MCF 10A (cell line): ENCODE results near the gene SLC22A23. TPM values are rescaled to one million over a fixed set of nuclear protein-coding genes. Genes with fewer than 3 reads are reported as not detected.

Experiments used
- BruUV-seq: library from RNA; stranded (reverse); fragments of 400-500 nt; replicated peaks from 2 replicates; lab custom pipeline; 2021; lab: Mats Ljungman, UMichigan
- CTCF ChIA-PET: fragments of 300-600 bp; sonication (Branson Sonifier 250); formaldehyde crosslinking; extraction: SDS; loops from one replicate; lab custom pipeline; 2021; ENCODE audit warnings: antibody characterized with exemption, inconsistent platforms; lab: Yijun Ruan, JAX
- POLR2A ChIA-PET: fragments of 300-600, 350-650 bp; sonication (Branson Sonifier 250); formaldehyde crosslinking; extraction: SDS; loops from one replicate; lab custom pipeline; 2020; ENCODE audit warnings: antibody characterized with exemption, inconsistent platforms; lab: Yijun Ruan, JAX
- DNase-seq: peaks from one replicate; pipeline ENCODE4 v3.0.0-alpha.2; 2018; ENCODE audit not compliant: unreplicated experiment
- H3K27ac Mint-ChIP-seq: one replicate; pipeline ENCODE4 v1.8.0; 2022; ENCODE audit warnings: mild to moderate bottlenecking, low read depth, mixed read lengths; ENCODE audit not compliant: unreplicated experiment
- H3K27me3 Mint-ChIP-seq: one replicate; pipeline ENCODE4 v1.8.0; 2022; ENCODE audit warnings: mixed read lengths; ENCODE audit not compliant: insufficient read depth, unreplicated experiment
- H3K36me3 Mint-ChIP-seq: one replicate; pipeline ENCODE4 v1.8.0; 2022; ENCODE audit warnings: mild to moderate bottlenecking, moderate library complexity, mixed read lengths; ENCODE audit not compliant: insufficient read depth, unreplicated experiment
- H3K4me1 Mint-ChIP-seq: one replicate; pipeline ENCODE4 v1.8.0; 2022; ENCODE audit warnings: mixed read lengths; ENCODE audit not compliant: insufficient read depth, unreplicated experiment
- H3K4me3 Mint-ChIP-seq: one replicate; pipeline ENCODE4 v1.8.0; 2022; ENCODE audit warnings: mild to moderate bottlenecking, moderate library complexity, mixed read lengths; ENCODE audit not compliant: unreplicated experiment
- H3K9me3 Mint-ChIP-seq: one replicate; pipeline ENCODE4 v1.8.0; 2022; ENCODE audit warnings: mixed read lengths; ENCODE audit not compliant: unreplicated experiment
- intact Hi-C: fragments of 100-400 bp; cut with micrococcal nuclease; formaldehyde crosslinking; loops from 2 replicates; pipeline ENCODE4 v1.14.1; 2022
- total RNA-seq: library from RNA; stranded (reverse); gene quantifications from 2 replicates; pipeline ENCODE4 v1.2.3, GENCODE V29; 2022
- TF ChIP-seq, protein P1 (sequence below): fragments of 200-600 bp; IDR thresholded peaks from one replicate; pipeline ENCODE4 v1.8.0; 2022; ENCODE audit warnings: antibody characterized with exemption, mild to moderate bottlenecking; ENCODE audit not compliant: unreplicated experiment

Gene SLC22A23
- total RNA-seq, 1 experiment from 2014 or later: 11.9 TPM

DNA sequence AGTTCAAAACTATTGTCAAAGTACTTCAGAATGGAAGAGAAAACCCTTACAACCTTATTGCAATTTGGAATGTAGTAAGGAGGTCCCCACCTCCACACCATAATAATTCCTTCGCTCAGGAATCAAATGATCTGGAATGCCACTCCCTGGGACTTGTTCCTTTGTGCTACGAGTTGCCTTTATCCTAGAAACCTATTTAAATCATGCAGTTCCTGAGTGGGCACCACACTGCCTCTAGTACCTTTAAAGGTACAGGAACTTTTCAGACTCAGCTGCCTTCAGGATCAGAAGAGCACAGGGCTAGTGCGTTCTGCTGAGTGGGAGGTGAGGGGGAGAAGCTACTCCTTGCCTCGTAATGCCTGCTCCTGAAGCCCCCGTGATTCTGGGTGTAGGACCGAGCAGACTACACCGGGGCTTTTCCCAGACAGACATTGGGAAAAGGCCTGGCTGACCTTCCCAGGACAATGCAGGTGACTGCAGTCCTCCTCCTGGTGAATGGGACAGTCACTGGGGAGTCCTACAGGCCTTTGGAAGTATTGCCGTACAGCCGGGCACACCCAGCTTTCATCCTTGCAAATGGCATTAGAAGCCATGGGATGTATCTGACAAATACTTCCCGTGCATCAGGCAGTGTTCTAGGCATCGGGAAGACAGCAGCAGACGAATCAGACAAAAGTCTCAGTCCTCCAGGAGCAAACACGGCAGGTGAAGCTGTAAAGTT, 217.6 kb downstream of the SLC22A23 start:
- H3K27me3 Mint-ChIP-seq: peaks cover 4% of the 10 kb centered on the region
- CTCF ChIA-PET: interaction anchor here (0.5 to 4.0 kb wide), 3 partner anchors 12 to 113 kb away, joined by 3 to 14 read pairs (median 3); no protein-coding TSS in a partner anchor
- H3K4me3 Mint-ChIP-seq: no peak overlapping the region
- H3K9me3 Mint-ChIP-seq: peaks cover 4% of the 10 kb centered on the region
- BruUV-seq: no TSS peak
- TF ChIP-seq, protein P1, sequence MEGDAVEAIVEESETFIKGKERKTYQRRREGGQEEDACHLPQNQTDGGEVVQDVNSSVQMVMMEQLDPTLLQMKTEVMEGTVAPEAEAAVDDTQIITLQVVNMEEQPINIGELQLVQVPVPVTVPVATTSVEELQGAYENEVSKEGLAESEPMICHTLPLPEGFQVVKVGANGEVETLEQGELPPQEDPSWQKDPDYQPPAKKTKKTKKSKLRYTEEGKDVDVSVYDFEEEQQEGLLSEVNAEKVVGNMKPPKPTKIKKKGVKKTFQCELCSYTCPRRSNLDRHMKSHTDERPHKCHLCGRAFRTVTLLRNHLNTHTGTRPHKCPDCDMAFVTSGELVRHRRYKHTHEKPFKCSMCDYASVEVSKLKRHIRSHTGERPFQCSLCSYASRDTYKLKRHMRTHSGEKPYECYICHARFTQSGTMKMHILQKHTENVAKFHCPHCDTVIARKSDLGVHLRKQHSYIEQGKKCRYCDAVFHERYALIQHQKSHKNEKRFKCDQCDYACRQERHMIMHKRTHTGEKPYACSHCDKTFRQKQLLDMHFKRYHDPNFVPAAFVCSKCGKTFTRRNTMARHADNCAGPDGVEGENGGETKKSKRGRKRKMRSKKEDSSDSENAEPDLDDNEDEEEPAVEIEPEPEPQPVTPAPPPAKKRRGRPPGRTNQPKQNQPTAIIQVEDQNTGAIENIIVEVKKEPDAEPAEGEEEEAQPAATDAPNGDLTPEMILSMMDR: no peak
- no peaks in the 10 kb centered on the region for H3K36me3 Mint-ChIP-seq
- no peak for DNase-seq
- POLR2A ChIA-PET: interaction anchor here (0.6 kb wide), 1 partner anchor 43 kb away, joined by 3 read pairs; no protein-coding TSS in a partner anchor
- intact Hi-C loops: no loop called here
- H3K27ac Mint-ChIP-seq: no peak overlapping the region
- peaks cover 4% of the 10 kb centered on the region for H3K4me1 Mint-ChIP-seq

DNA sequence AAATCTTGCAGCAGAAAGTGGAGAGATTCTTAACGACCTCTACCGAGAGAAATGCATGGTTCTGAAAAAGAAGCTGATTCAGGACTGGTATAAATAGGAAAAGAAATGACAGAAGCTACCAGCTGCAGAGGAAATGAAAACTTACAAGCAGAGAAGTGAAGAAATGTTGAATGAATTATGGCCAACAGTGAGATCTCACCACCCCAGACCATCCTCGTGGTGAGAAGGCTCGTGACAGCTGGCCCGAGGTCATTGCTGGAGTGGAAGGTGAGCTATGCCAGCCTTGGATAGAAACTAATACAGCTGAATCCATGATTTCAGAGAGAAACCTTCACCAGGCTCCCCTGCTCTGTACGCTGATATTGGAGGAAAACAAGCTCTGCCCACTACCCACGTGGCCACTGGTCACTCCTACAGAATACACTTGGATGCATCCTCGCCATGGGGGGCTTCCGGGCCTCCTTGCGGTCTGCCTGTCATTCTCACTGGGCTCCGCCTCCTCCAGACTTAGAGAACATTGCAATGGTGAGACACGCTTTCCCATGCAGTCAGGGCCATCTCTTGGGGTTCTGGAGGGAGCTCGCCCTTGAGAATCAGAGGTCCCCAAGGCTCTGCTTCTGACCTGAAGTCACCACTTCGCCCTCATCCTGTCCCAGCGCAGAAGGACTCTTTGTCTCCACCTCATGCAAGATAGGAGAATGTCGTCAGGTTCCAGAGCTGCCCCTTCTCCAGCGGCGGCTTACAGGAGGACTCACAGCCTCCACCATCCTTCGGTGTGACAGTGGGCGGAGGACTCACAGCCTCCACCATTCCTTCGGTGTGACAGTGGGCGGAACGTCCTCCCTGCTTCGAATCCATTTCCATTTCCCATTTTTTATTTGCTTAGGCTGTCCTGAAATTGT, 218.8 kb downstream of the SLC22A23 start:
- H3K4me1 Mint-ChIP-seq: no peaks in the 10 kb centered on the region
- peaks cover 6% of the 10 kb centered on the region for H3K36me3 Mint-ChIP-seq
- TF ChIP-seq, protein P1: no peak
- DNase-seq: no peak
- CTCF ChIA-PET: interaction anchor here (0.7 to 4.0 kb wide), 2 partner anchors 14 to 22 kb away, joined by 3 to 14 read pairs; no protein-coding TSS in a partner anchor
- POLR2A ChIA-PET: interaction anchor here (0.7 kb wide), 1 partner anchor 30 kb away, joined by 3 read pairs; no protein-coding TSS in a partner anchor
- no peaks in the 10 kb centered on the region for H3K9me3 Mint-ChIP-seq
- H3K27ac Mint-ChIP-seq: no peak overlapping the region
- intact Hi-C loops: no loop called here
- H3K4me3 Mint-ChIP-seq: no peak overlapping the region
- peaks cover 17% of the 10 kb centered on the region for H3K27me3 Mint-ChIP-seq
- no TSS peak for BruUV-seq

GRCh38 chr6:3236005-3236404, 220.8 kb downstream of the SLC22A23 start:
- intact Hi-C loops: no loop called here
- Mint-ChIP-seq H3K4me1 (peaks cover 8% of the 10 kb centered on the region), H3K4me3 (no peak overlapping the region), H3K36me3 (peaks cover 6% of the 10 kb centered on the region), H3K27me3 (peaks cover 34% of the 10 kb centered on the region), H3K27ac (no peak overlapping the region), H3K9me3 (no peaks in the 10 kb centered on the region)
- DNase-seq: no peak
- BruUV-seq: no TSS peak
- CTCF ChIA-PET: interaction anchor here (0.9 to 4.0 kb wide), 2 partner anchors 12 to 16 kb away, joined by 3 to 14 read pairs; no protein-coding TSS in a partner anchor
- POLR2A ChIA-PET: interaction anchor here (0.7 to 1.4 kb wide), 2 partner anchors 16 to 108 kb away, joined by 3 to 4 read pairs; no protein-coding TSS in a partner anchor
- TF ChIP-seq, protein P1: no peak
